SH-SY5Y (cell line): Measurements from ENCODE around the gene DNA2.

Source experiments
- GATA2 ChIP-seq: IDR thresholded peaks from 2 replicates; pipeline ENCODE4 v1.6.1; 2011; ENCODE audit warnings: mild to moderate bottlenecking, low read depth, low read length
- GATA3 ChIP-seq: IDR thresholded peaks from 2 replicates; pipeline ENCODE4 v1.6.1; 2011; ENCODE audit warnings: low read depth, mild to moderate bottlenecking, low read length, moderate library complexity

DNA sequence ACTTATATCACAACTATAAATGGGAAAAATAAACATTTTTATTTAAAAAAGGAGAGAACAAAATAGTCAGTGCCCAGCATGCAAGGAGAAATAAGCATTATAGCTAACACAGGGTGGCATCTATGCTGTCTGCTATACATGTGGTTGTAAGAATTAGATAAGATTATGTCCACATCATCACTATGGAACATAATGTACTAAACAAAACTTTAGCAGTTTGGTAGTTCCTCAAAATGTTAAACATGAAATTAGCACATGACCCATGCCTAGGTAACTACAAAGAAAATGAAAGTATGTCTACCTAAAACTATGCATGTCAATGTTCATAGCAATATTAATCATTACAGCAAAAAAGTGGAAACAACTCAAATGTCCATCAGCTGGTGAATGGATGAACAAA, 36.0 kb downstream of the DNA2 start:
- no peak for TF ChIP-seq GATA2
- no peak for TF ChIP-seq GATA3
